Endothelial cell of umbilical vein (primary cell): ENCODE results near the gene ECI1. TPM values are rescaled to one million over a fixed set of nuclear protein-coding genes. Genes with fewer than 3 reads are reported as not detected.

Source experiments
- BruUV-seq: library from RNA; stranded (reverse); fragments of 400-500 nt; replicated peaks from 2 replicates; lab custom pipeline; 2021; lab: Mats Ljungman, UMichigan
- CTCF ChIA-PET: fragments of 300-600, 350-600 bp; sonication (Branson Sonifier 250); formaldehyde crosslinking; loops from one replicate; lab custom pipeline; 2021; ENCODE audit warnings: antibody characterized with exemption, inconsistent platforms; lab: Charles Lee
- POLR2A ChIA-PET: fragments of 300-600, 350-600 bp; sonication (Branson Sonifier 250); formaldehyde crosslinking; loops from one replicate; lab custom pipeline; 2021; ENCODE audit warnings: antibody characterized with exemption, inconsistent platforms; lab: Charles Lee
- DNase-seq: peaks from one replicate; pipeline ENCODE4 v3.0.0-alpha.2; 2011; ENCODE audit warnings: low read depth, low spot score
- FAIRE-seq: peaks from 2 replicates; lab custom pipeline; 2011; peaks lifted over from hg19 to GRCh38; lab: Jason Lieb, UNC
- H2AFZ ChIP-seq: 2 replicates; pipeline ENCODE4 v1.6.0; 2012; ENCODE audit warnings: low read depth, low read length, control low read depth, inconsistent platforms
- H3K27ac ChIP-seq: 2 replicates; pipeline ENCODE4 v1.5.1; 2011; ENCODE audit warnings: low read depth, mild to moderate bottlenecking, control low read depth, low read length, moderate library complexity; ENCODE audit not compliant: insufficient read depth
- H3K27me3 ChIP-seq, 2 experiments: 2 replicates each; pipeline versions ENCODE4 v1.6.0 to v1.6.1; 2011; ENCODE audit warnings: low read length in 2 of 2, mixed read lengths in 1 of 2; ENCODE audit not compliant: control insufficient read depth in 2 of 2, insufficient read depth in 2 of 2
- H3K36me3 ChIP-seq, 2 experiments: 2 replicates in 1 of 2; 3 replicates in 1 of 2; pipeline ENCODE4 v1.5.1; 2011; ENCODE audit warnings: low read length in 2 of 2, mild to moderate bottlenecking in 1 of 2, moderate library complexity in 1 of 2; ENCODE audit not compliant: control insufficient read depth in 2 of 2, insufficient read depth in 2 of 2; ENCODE audit errors: extremely low read depth in 1 of 2
- H3K4me1 ChIP-seq: 3 replicates; pipeline ENCODE4 v1.5.1; 2011; ENCODE audit warnings: mild to moderate bottlenecking, low read length; ENCODE audit not compliant: control insufficient read depth, insufficient read depth; ENCODE audit errors: extremely low read depth
- H3K4me2 ChIP-seq: 2 replicates; pipeline ENCODE4 v1.6.1; 2011; ENCODE audit warnings: low read length, control low read depth, mixed read lengths; ENCODE audit not compliant: insufficient read depth
- H3K4me3 ChIP-seq, 3 experiments: fragments of 200-600 bp in 1 of 3; sonication (generic), shearing (Covaris generic) in 1 of 3; replicated peaks in 1 of 3; 2 replicates each; pipeline ENCODE4 v1.5.1; 2011 to 2016; ENCODE audit warnings: control low read depth in 3 of 3, low read length in 3 of 3, mild to moderate bottlenecking in 2 of 3, inconsistent platforms in 1 of 3, low read depth in 1 of 3, moderate library complexity in 1 of 3; ENCODE audit not compliant: insufficient read depth in 1 of 3
- H3K79me2 ChIP-seq: 2 replicates; pipeline ENCODE4 v1.6.0; 2012; ENCODE audit warnings: low read length, inconsistent platforms; ENCODE audit not compliant: control insufficient read depth, insufficient read depth
- H3K9ac ChIP-seq: replicated peaks from 2 replicates; pipeline ENCODE3; 2011; ENCODE audit warnings: low read length, control low read depth; ENCODE audit not compliant: insufficient read depth; ENCODE audit errors: extremely low read depth
- H3K9me1 ChIP-seq: replicated peaks from 3 replicates; pipeline ENCODE4 v1.6.0; 2011; ENCODE audit warnings: mild to moderate bottlenecking, low read length; ENCODE audit not compliant: control insufficient read depth, insufficient read depth; ENCODE audit errors: extremely low read depth
- H3K9me3 ChIP-seq: replicated peaks from 2 replicates; pipeline ENCODE4 v1.5.1; 2012; ENCODE audit warnings: low read length, inconsistent platforms; ENCODE audit not compliant: control insufficient read depth, insufficient read depth
- H4K20me1 ChIP-seq: replicated peaks from 2 replicates; pipeline ENCODE3; 2011; ENCODE audit warnings: mild to moderate bottlenecking, low read length; ENCODE audit not compliant: control insufficient read depth, insufficient read depth; ENCODE audit errors: extremely low read depth
- CTCF ChIP-seq, 2 donors: IDR thresholded peaks; 1 replicate in 1 of 2; 2 replicates in 1 of 2; pipeline ENCODE4 v1.5.1; 2011; ENCODE audit warnings: low read length in 2 of 2, mild to moderate bottlenecking in 2 of 2, moderate library complexity in 2 of 2, control low read depth in 1 of 2, inconsistent platforms in 1 of 2, low read depth in 1 of 2; ENCODE audit not compliant: insufficient read depth in 1 of 2; ENCODE audit errors: extremely low read depth in 1 of 2
- EZH2 ChIP-seq: IDR thresholded peaks from 2 replicates; pipeline ENCODE4 v1.6.1; 2012; ENCODE audit warnings: borderline replicate concordance, low read depth, mild to moderate bottlenecking, moderate library complexity, low read length, inconsistent platforms; ENCODE audit not compliant: severe bottlenecking
- FOS ChIP-seq: IDR thresholded peaks from 2 replicates; pipeline ENCODE4 v1.6.1; 2011; ENCODE audit warnings: mild to moderate bottlenecking, low read length, moderate library complexity, borderline replicate concordance; ENCODE audit not compliant: insufficient read depth
- GATA2 ChIP-seq: IDR thresholded peaks from 2 replicates; pipeline ENCODE4 v1.7.0; 2011; ENCODE audit warnings: low read depth, mild to moderate bottlenecking, moderate library complexity, mixed read lengths, low read length; ENCODE audit not compliant: insufficient read length, insufficient read depth
- JUN ChIP-seq: IDR thresholded peaks from 2 replicates; pipeline ENCODE4 v1.6.1; 2011; ENCODE audit warnings: borderline replicate concordance, low read depth; ENCODE audit not compliant: insufficient read length, insufficient read depth
- MAX ChIP-seq: IDR thresholded peaks from 2 replicates; pipeline ENCODE4 v1.6.1; 2011; ENCODE audit not compliant: insufficient read depth, insufficient read length
- MYC ChIP-seq: IDR thresholded peaks from one replicate; pipeline ENCODE4 v1.6.1; 2011; ENCODE audit warnings: mild to moderate bottlenecking, low read depth, low read length
- POLR2A ChIP-seq: IDR thresholded peaks from 2 replicates; pipeline ENCODE4 v1.6.1; 2012; ENCODE audit warnings: low read depth, mild to moderate bottlenecking, control low read depth, low read length
- POLR2AphosphoS5 ChIP-seq: IDR thresholded peaks from 2 replicates; pipeline ENCODE4 v1.6.1; 2012; ENCODE audit warnings: low read depth, mild to moderate bottlenecking, control low read depth, low read length, moderate library complexity; ENCODE audit not compliant: insufficient read depth
- dilution Hi-C: fragments of 300-500 bp; cut with MboI; formaldehyde crosslinking; loops from one replicate; pipeline ENCODE4 v1.15.0; 2019; ENCODE audit warnings: low sequenced_read_pairs; ENCODE audit not compliant: extremely low pct_ligation_motif_present
- intact Hi-C: fragments of 100-400 bp; cut with micrococcal nuclease; formaldehyde crosslinking; loops from one replicate; pipeline ENCODE4 v1.10.0; 2022
- polyA plus RNA-seq, 4 experiments: library from polyadenylated mRNA; depleted of rRNA in 3 of 4; stranded (reverse) in 3 of 4; unstranded in 1 of 4; fragments of >200 nt; gene quantifications; 2 replicates each; pipeline versions ENCODE4 v1.2.1 to v1.2.3, GENCODE V29; 2011 to 2012; ENCODE audit warnings: missing spikeins in 1 of 4
- total RNA-seq: library from RNA; stranded (reverse); gene quantifications from 2 replicates; pipeline ENCODE4 v1.2.3, GENCODE V29; 2021

Gene ECI1
- total and polyA plus RNA-seq, 2 donors (not counting 3 experiments of a cell fraction or from before 2014, with no cell fraction given), result 43.6 to 48.3 TPM

- peaks cover 9 to 21% of the 10 kb centered on the region in 2 experiments for H3K36me3 ChIP-seq
- no peaks in the 10 kb centered on the region for H4K20me1 ChIP-seq
- H3K4me2 ChIP-seq, result peak overlapping the region; percentile 82
- peak overlapping the region; percentile 67 to 95 (median 75) for H3K4me3 ChIP-seq
- peaks cover 13% of the 10 kb centered on the region for H3K4me1 ChIP-seq
- BruUV-seq, result TSS peak; percentile 9
- CTCF ChIA-PET, result interaction anchor here (0.6 to 2.8 kb wide), 23 partner anchors 8 to 251 kb away, joined by 3 to 17 read pairs (median 7); partner anchors contain the start of genes CASKIN1, DNASE1L2, NTHL1 and PGP
- peaks cover 9% of the 10 kb centered on the region for H3K79me2 ChIP-seq
- no peak for TF ChIP-seq JUN
- TF ChIP-seq MYC, result no peak
- TF ChIP-seq EZH2, result no peak
- TF ChIP-seq FOS, result no peak
- TF ChIP-seq POLR2A, result no peak
- no peak for TF ChIP-seq CTCF (IDR thresholded peaks at IDR 0.05; ENCODE audit: extremely low read depth in 1 of 2, insufficient read depth in 1 of 2, low read depth in 1 of 2, low read length in 2 of 2)
- TF ChIP-seq MAX, result no peak
- TF ChIP-seq GATA2, result no peak
- TF ChIP-seq POLR2AphosphoS5, result no peak
- DNase-seq, result peak; percentile 7
- intact Hi-C loops (loop anchor here (1.0 to 5.0 kb wide), 7 partner anchors 18 to 245 kb away; partner anchors contain the start of genes CASKIN1, E4F1, RNPS1 and TBC1D24), dilution Hi-C loops (no loop called here)
- H3K9me1 ChIP-seq, result no peaks in the 10 kb centered on the region
- peak; percentile 44 for FAIRE-seq
- H3K27ac ChIP-seq, result peak overlapping the region; percentile 27
- H2AFZ ChIP-seq, result peak overlapping the region; percentile 24
- POLR2A ChIA-PET, result interaction anchor here (1.2 to 1.9 kb wide), 3 partner anchors 18 to 103 kb away, joined by 4 to 12 read pairs (median 6); partner anchors contain the start of gene TRAF7
- no peaks in the 10 kb centered on the region for H3K27me3 ChIP-seq
- H3K9ac ChIP-seq, result peak overlapping the region; percentile 72
- H3K9me3 ChIP-seq, result no peaks in the 10 kb centered on the region
These were observed 613 bp downstream of the ECI1 start for GRCh38 chr16:2250652-2251295.
